Measurements from ENCODE around the gene PRR13.

- TF ChIP-seq, protein P1, sequence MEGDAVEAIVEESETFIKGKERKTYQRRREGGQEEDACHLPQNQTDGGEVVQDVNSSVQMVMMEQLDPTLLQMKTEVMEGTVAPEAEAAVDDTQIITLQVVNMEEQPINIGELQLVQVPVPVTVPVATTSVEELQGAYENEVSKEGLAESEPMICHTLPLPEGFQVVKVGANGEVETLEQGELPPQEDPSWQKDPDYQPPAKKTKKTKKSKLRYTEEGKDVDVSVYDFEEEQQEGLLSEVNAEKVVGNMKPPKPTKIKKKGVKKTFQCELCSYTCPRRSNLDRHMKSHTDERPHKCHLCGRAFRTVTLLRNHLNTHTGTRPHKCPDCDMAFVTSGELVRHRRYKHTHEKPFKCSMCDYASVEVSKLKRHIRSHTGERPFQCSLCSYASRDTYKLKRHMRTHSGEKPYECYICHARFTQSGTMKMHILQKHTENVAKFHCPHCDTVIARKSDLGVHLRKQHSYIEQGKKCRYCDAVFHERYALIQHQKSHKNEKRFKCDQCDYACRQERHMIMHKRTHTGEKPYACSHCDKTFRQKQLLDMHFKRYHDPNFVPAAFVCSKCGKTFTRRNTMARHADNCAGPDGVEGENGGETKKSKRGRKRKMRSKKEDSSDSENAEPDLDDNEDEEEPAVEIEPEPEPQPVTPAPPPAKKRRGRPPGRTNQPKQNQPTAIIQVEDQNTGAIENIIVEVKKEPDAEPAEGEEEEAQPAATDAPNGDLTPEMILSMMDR (IDR thresholded peaks at IDR 0.05; ENCODE audit: low read depth, low read length, poor library complexity, severe bottlenecking), result no peak
- no peak for TF ChIP-seq EZH2phosphoT487 (IDR thresholded peaks at IDR 0.05; ENCODE audit: borderline replicate concordance, low read length)
These were observed 22.4 kb downstream of the PRR13 start for GRCh38 chr12:53463802-53464560.

Measured in DOHH2 (cell line).